Inferior parietal cortex (tissue), 1 donor: ENCODE measurements around the gene HLA-DQB1.

Experiments
- DNase-seq: peaks from one replicate; pipeline ENCODE4 v3.0.0-alpha.2; 2016; ENCODE audit errors: extremely low spot score

HLA-DQB1 gene

GRCh38 chr6:32625137-32625536 lies 41.3 kb downstream of the HLA-DQB1 start:
- DNase-seq: no peak

GRCh38 chr6:32624565-32624964 lies 41.9 kb downstream of the HLA-DQB1 start:
- no peak for DNase-seq

DNA sequence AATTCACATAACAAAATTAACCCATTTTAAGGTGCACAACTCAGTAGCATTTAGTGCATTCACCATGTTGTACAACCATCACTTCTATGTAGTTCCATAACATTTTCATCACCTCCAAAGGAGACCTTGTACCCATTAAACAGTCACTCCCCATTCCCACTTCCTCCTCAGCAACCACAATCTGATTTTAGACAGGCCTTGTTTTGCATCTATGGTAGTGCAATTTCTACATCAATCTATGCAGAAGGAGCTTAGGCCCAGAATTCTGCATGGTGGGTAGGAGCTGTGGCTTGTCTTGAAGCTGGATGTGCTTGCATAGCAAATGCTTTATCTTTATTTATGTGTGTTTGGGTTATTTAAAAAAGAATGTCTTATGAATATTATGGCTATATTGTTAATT lies 42.8 kb downstream of the HLA-DQB1 start:
- DNase-seq: no peak

- no peak for DNase-seq
These were observed 43.7 kb downstream of the HLA-DQB1 start for GRCh38 chr6:32622545-32623401.

GRCh38 chr6:32621372-32621771 lies 45.1 kb downstream of the HLA-DQB1 start:
- DNase-seq: no peak

DNA sequence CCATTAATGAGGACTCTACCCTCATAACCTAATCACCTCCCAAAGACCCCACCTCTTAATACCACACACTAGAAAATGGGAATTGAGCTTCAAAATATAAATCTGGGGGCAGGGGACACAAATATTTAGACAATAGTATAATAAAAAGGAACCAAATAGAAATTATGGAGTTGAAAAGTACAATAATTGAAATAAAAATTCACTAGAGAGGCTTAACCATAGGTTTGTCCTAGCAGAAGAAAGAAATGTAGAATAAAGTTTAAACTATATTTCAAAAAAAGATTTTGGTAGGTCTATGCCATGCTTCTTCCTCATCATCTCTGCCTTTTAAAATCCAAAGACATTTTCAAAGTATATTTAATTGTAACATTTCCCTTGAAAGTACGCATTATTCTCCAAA lies 48.7 kb downstream of the HLA-DQB1 start:
- DNase-seq: no peak

- no peak for DNase-seq
These were observed 50.4 kb downstream of the HLA-DQB1 start for GRCh38 chr6:32615885-32616532.

DNA sequence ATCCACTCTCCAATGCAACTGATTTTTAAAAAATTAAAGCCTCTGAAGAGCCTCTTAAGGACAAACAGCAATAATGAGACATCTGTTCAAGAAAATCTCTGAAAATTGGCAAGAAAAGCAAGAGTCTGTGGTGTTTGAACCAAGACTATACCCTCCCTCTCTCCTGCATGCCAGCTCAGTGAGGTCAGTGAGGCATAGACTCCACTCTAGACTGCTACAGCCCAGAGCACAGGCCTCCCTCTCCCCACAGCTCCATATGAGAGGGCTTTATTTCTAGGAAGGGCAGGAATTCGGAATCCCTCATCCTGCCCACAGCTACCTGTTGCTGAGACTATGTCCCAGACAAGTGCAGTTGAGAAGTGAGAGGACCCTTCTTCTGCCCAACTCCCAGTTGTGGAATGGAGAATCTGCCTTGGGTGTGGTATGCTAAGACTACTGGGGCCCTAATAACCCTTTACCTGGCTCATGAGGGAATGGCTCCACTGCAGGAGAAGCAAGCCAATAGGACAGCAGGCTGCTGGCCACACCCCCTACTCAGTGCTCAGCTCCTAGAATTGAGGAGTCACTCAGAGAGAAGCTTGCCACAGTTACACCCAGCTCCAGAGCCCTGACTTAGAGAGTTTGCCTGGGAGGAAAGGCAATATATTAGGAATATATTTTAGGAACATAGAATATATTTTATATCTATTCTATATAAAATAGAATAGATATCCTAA lies 51.9 kb downstream of the HLA-DQB1 start:
- no peak for DNase-seq

GRCh38 chr6:32613475-32613874 lies 53.0 kb downstream of the HLA-DQB1 start:
- DNase-seq: no peak

- DNase-seq: no peak
These were observed 55.7 kb downstream of the HLA-DQB1 start for GRCh38 chr6:32610682-32611296.

DNA sequence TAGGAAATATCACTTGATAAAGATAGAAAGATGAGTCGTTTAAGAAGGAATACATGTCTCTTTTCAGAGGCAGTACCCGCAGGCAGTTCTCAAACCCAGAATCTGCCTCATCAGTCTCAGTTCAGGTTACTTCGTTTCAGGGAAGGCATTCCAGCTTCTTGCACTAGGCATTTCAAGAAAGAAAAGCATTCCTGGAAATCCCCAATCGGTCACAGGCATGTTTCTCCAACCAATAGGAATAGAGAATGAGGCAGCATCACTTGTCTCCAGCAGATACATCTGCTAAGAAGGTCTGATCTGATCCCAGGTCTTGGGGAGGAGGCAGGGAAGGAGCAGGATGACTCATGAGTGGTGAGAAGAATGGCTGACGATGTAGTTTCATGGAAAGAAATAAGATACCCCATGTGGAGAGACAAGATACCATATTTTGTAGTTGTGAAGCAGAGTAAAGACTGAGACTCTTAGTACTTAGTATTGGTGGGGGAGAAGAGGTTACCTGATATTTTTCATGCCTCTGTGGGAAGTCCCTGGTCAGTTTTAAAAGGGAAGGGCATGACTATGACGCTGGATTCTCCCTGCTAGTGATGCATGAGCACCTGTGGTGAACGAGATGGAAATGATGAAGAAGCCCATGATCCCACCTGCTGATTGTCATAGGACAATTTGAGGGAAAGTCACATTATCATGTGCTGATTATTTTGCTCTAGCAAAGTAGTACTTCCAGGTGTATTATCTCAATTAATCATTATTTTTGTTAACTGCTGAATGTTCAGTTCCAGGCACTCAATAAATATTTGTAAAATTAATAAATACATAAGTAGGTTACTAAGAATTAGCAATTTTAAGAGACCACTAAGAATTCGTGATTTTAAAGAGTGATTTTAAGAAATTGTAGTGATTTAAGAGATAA lies 56.5 kb downstream of the HLA-DQB1 start:
- DNase-seq: peak; percentile 83
